SHP77 (cell line): ENCODE results near the gene SEC14L5.

Experiments used
- DNase-seq, 2 experiments: peaks; one replicate each; lab custom pipeline; 2025; lab: John Stamatoyannopoulos, UW

Gene SEC14L5

GRCh38 chr16:5012887-5013286 is 54.8 kb downstream of the SEC14L5 start:
- no peak for DNase-seq

DNA sequence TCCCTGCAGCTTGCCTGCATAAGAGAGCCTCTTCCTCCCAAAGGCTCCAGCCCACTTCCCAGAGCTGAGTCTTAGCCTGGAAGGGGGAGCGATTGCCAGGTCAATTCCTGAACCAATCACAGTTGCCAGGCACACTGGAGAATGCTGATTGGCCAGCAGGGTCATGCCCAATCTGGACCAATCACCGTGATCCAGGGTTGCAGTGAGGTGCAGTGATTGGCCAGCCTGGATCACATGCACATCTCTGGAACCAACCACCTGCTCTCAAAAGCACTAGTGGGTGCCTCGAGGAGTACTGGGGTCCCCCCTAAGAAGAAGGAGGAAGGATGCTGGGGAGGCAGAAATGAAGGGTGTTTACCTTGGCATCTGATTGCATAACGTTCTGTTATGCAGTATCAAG is 57.2 kb downstream of the SEC14L5 start:
- DNase-seq = no peak

- DNase-seq = no peak
These were observed 57.8 kb downstream of the SEC14L5 start for GRCh38 chr16:5015887-5016286.

DNA sequence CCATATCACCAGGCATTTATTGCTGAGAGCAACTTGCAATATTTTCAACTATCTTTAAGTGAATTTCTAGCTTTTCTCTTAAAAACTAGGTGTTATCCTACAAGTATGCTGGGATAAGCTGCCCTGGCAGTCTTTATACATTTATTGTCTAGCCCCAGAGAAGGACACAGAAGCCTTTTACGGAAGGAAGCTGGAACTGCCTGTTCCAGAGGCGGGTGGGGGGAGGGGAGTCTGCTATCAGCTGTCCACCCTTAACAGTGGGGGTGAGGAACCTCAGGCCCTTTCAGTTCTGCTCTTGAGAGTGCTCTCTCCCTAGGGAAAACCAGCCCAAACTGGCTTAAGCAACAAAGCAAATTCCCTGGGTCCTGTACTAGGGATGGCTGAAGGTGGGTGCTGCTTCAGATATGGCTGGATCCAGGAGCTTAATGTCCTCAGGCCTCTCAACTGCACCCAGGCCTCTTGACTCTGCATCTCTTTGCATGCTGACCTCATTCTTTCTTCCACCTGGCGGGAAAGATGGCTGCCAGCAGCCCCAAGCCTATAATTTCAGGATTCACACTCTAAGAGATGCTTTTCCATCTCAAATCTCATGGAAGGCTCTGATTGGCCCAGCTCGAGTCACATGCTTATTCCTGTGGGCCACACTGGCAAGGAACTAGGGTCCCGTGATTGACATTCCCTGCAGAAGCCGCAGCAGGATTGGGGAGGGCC is 59.0 kb downstream of the SEC14L5 start:
- no peak for DNase-seq

GRCh38 chr16:5017678-5017969 is 59.5 kb downstream of the SEC14L5 start:
- no peak for DNase-seq

- DNase-seq = no peak
These were observed 60.7 kb downstream of the SEC14L5 start for GRCh38 chr16:5018793-5019192.

- no peak for DNase-seq
These were observed 61.6 kb downstream of the SEC14L5 start for GRCh38 chr16:5019775-5020174.

GRCh38 chr16:5020551-5020950 is 62.4 kb downstream of the SEC14L5 start:
- DNase-seq = no peak

DNA sequence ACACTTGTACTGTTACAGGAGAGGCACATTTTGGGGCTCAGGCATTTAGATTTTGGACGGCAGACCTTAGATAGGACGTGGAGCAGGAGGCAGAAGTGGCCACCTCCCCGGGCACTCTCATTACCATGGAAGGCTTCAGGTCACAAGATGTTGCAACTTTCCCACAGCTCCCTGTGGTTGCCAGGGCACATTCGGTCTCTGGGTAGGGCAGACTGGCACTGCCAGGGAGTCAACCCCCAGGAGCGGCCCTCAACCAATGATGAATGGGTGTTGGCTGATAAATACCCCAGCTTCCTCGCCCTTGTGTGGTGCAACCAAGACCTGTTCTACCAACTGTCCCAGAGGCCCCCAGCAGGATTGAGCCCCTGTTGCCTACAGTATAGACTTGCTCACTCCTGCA is 64.4 kb downstream of the SEC14L5 start:
- no peak for DNase-seq

DNA sequence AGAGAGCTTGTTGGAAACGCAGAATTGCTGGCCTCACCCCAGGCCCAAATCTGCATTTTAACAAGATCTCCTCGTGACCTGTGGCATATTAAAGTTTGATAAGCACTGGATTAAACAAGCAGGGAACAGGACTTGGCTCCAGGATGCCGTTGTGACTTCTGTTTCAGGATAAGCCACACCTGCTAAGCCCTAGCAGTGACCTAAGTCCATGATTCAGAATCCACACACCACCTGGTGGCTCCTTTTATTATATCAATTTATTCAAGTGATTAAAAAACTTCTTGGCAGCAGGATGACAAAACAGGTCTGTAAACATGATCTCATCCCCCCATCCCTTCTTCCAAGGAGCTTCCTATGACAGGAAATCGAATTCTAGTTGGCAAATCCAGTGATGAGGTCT is 66.5 kb downstream of the SEC14L5 start:
- DNase-seq = peak; percentile 37 to 55

- peak; percentile 39 to 71 for DNase-seq
These were observed 67.1 kb downstream of the SEC14L5 start for GRCh38 chr16:5025171-5025632.

DNA sequence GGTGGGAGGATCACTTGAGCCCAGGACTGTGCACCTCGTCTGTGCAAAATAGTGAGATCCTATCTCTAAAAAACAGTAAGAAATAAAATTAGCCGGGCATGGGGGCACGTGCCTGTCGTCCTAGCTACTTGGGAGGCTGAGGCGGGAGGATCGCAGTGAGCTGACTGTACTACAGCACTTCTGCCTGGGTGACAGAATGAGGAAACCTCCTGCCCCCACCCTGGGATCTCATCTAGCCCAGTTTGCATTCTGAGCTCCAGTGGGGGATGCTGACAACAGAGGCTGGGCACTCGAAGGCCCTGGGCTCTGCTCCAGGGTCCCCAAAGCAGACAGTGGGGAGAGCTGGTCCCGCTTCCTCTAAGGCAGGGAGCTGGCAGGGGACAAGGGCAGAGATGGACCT is 68.5 kb downstream of the SEC14L5 start:
- no peak for DNase-seq

GRCh38 chr16:5027086-5027485 is 69.0 kb downstream of the SEC14L5 start:
- no peak for DNase-seq

GRCh38 chr16:5027575-5028235 is 69.6 kb downstream of the SEC14L5 start:
- no peak for DNase-seq

- no peak for DNase-seq
These were observed 70.9 kb downstream of the SEC14L5 start for GRCh38 chr16:5028950-5029475.

DNA sequence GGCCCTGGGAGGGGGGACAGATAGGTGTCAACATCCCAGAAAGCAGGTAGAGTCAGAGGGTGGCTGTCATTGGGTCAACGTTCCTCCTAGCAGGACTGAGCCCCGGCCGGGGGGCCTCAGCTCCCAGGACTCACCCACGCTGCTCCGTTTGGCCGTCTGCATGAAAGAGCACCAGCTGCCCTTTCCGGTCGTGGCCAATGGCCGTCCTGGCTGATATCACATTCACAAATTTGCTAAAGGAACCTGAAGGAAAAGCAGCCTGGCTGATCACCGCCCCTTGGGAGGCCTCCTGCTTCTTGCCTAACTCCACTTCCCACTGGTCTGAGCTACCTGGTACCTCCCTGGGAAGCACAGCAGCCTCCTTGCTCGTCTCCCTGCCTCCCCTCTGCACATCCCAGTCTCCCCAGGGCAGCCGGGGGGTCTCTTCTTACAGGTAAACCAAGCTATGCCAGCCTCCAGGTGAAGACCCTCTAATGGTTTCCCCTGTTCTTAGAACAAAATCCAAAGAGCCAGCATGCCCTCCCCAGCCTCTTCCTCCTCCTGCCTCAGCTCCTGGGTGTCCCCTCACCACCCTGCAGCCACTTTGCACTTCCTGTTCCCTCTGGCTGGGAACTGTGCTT is 72.2 kb downstream of the SEC14L5 start:
- no peak for DNase-seq

DNA sequence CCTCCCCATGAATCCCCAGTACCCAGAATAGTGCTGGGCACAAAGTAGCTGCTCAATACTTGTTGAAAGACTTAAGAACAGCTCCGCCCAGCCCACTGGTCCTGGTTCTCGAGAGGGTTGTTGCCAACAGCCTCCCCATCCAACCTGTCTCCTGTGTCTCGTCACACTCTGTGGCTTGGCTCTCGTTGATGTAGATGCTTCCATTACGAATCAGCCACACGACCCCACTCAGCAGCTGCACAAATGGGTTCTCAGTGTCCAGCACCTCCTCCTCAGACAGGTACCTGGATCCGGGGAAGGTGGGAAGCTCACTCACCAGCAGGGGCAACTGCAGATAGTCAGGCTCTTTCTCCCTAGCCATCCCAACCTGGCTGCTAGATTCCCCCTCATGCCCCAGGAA is 73.5 kb downstream of the SEC14L5 start:
- no peak for DNase-seq

GRCh38 chr16:5032748-5033167 is 74.6 kb downstream of the SEC14L5 start:
- no peak for DNase-seq

GRCh38 chr16:5033256-5034166 is 75.4 kb downstream of the SEC14L5 start, which contains the start of gene NAGPA:
Gene NAGPA, minus strand, starts transcription at chr16:5033935. Its CDS starts 21 bp downstream, at chr16:5033914.
- DNase-seq = peak; percentile 74 to 80

GRCh38 chr16:5034167-5034523 is 76.0 kb downstream of the SEC14L5 start:
- DNase-seq = no peak

DNA sequence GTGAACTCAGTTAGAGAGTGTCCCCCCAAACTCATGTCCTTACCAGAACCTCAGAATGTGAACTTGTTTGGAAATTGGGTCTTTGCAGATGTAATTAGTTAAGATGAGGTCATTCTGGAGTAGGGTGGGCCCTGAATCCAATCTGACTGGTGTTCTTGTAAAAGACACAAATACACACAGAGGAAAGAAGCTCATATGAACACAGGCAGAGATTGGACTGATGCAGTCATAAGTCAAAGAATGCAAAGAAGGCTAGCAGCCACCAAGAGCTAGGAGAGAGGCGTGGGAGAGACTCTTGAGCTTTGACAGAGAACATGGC is 77.7 kb downstream of the SEC14L5 start:
- no peak for DNase-seq
